ENCODE measurements around the gene VRK1. TPM values are rescaled to one million over a fixed set of nuclear protein-coding genes. Genes with fewer than 3 reads are reported as not detected.
"Not testable (repeated sequence)": the region's sequence is repeated elsewhere in the genome, so short reads cannot be mapped to it uniquely, and the experiment has no call there.

Gene VRK1
- total and polyA plus RNA-seq, 4 donors, result 1.8 to 50.4 (median 3.3) TPM

- no peak for TF ChIP-seq FOXA2 (IDR thresholded peaks at IDR 0.05)
- no peak for TF ChIP-seq YY1 (IDR thresholded peaks at IDR 0.05)
- TF ChIP-seq FOXA1 (IDR thresholded peaks at IDR 0.05), result no peak
- no peak for TF ChIP-seq RXRA (IDR thresholded peaks at IDR 0.05)
- no peak for TF ChIP-seq HNF4G (IDR thresholded peaks at IDR 0.05)
Measured at GRCh38 chr14:96762650-96763049, 34.5 kb upstream of the VRK1 start (continued).

DNA sequence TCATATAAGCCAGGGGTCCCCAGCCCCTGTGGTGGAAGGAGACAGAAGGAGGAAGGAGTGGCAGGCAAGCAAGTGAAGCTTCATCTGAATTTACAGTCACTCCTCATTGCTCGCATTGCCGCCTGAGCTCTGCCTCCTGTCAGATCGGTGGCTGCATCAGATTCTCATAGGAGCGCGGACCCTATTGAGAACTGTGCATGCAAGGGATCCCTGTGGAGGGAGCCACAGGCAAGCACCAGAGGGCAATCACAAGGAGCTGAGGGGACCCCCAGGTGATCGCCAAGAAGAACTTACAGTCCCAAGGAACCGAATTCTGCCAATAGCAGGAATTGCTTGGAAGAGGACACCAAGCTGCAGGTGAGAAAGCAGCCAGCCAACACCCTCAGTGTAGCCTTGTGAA, 33.2 kb upstream of the VRK1 start:
- Histone ChIP-seq H3K27ac (ENCODE audit: low read depth in 1 of 2, low read length in 2 of 2) (no peak overlapping the region), H3K9ac (ENCODE audit: low read depth in 1 of 2, low read length in 2 of 2) (no peak overlapping the region), H3K36me3 (ENCODE audit: control insufficient read depth in 4 of 4, insufficient read depth in 3 of 4, low read depth in 1 of 4, low read length in 3 of 4) (no peaks in the 10 kb centered on the region), H3K27me3 (ENCODE audit: control insufficient read depth in 4 of 4, insufficient read depth in 4 of 4, low read length in 3 of 4) (peaks cover 0 to 2% (median 0%) of the 10 kb centered on the region in 4 donors), H3K4me3 (ENCODE audit: low read depth in 1 of 3, low read length in 3 of 3) (no peak overlapping the region), H3K9me3 (ENCODE audit: control insufficient read depth in 4 of 4, low read length in 3 of 4) (no peaks in the 10 kb centered on the region), H3K4me1 (ENCODE audit: control insufficient read depth in 4 of 4, insufficient read depth in 4 of 4, low read length in 3 of 4) (peaks cover 0 to 2% (median 0%) of the 10 kb centered on the region in 4 donors)
- 84% methylated on average over 7 of the region's 7 CpGs for WGBS
- DNase-seq (ENCODE audit: low spot score), result no peak
- TF ChIP-seq YY1 (IDR thresholded peaks at IDR 0.05) (no peak), ATF3 (IDR thresholded peaks at IDR 0.05) (no peak), TAF1 (conservative IDR thresholded peaks at IDR 0.05) (no peak), CTCF (IDR thresholded peaks at IDR 0.05; ENCODE audit: low read depth, low read length, missing input control) (no peak), JUND (IDR thresholded peaks at IDR 0.05) (no peak), FOXA1 (IDR thresholded peaks at IDR 0.05) (no peak), GABPA (IDR thresholded peaks at IDR 0.05 in 1 of 2, conservative IDR thresholded peaks at IDR 0.05 in 1 of 2) (no peak)
- TF ChIP-seq, protein P1, sequence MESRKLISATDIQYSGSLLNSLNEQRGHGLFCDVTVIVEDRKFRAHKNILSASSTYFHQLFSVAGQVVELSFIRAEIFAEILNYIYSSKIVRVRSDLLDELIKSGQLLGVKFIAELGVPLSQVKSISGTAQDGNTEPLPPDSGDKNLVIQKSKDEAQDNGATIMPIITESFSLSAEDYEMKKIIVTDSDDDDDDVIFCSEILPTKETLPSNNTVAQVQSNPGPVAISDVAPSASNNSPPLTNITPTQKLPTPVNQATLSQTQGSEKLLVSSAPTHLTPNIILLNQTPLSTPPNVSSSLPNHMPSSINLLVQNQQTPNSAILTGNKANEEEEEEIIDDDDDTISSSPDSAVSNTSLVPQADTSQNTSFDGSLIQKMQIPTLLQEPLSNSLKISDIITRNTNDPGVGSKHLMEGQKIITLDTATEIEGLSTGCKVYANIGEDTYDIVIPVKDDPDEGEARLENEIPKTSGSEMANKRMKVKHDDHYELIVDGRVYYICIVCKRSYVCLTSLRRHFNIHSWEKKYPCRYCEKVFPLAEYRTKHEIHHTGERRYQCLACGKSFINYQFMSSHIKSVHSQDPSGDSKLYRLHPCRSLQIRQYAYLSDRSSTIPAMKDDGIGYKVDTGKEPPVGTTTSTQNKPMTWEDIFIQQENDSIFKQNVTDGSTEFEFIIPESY (IDR thresholded peaks at IDR 0.05), result no peak

GRCh38 chr14:96765205-96765604, 32.0 kb upstream of the VRK1 start:
- DNase-seq (ENCODE audit: low spot score); H3K27ac ChIP-seq (ENCODE audit: low read depth in 1 of 2, low read length in 2 of 2); H3K9ac ChIP-seq (ENCODE audit: low read depth in 1 of 2, low read length in 2 of 2); H3K27me3 ChIP-seq (ENCODE audit: control insufficient read depth in 4 of 4, insufficient read depth in 4 of 4, low read length in 3 of 4); H3K4me1 ChIP-seq (ENCODE audit: control insufficient read depth in 4 of 4, insufficient read depth in 4 of 4, low read length in 3 of 4); H3K4me3 ChIP-seq (ENCODE audit: low read depth in 1 of 3, low read length in 3 of 3); H3K9me3 ChIP-seq (ENCODE audit: control insufficient read depth in 4 of 4, low read length in 3 of 4); H3K36me3 ChIP-seq (ENCODE audit: control insufficient read depth in 4 of 4, insufficient read depth in 3 of 4, low read depth in 1 of 4, low read length in 3 of 4): not testable (repeated sequence)
- WGBS, result no CpG with 5 or more reads among the region's 1 CpG

GRCh38 chr14:96772929-96773328, 24.3 kb upstream of the VRK1 start:
- Histone ChIP-seq H3K27me3 (ENCODE audit: control insufficient read depth in 4 of 4, insufficient read depth in 4 of 4, low read length in 3 of 4) (peaks cover 0 to 6% (median 4%) of the 10 kb centered on the region in 4 donors), H3K36me3 (ENCODE audit: control insufficient read depth in 4 of 4, insufficient read depth in 3 of 4, low read depth in 1 of 4, low read length in 3 of 4) (no peaks in the 10 kb centered on the region), H3K9ac (ENCODE audit: low read depth in 1 of 2, low read length in 2 of 2) (no peak overlapping the region), H3K4me3 (ENCODE audit: low read depth in 1 of 3, low read length in 3 of 3) (no peak overlapping the region), H3K9me3 (ENCODE audit: control insufficient read depth in 4 of 4, low read length in 3 of 4) (peaks cover 0 to 3% (median 0%) of the 10 kb centered on the region in 4 donors), H3K4me1 (ENCODE audit: control insufficient read depth in 4 of 4, insufficient read depth in 4 of 4, low read length in 3 of 4) (no peaks in the 10 kb centered on the region), H3K27ac (ENCODE audit: low read depth in 1 of 2, low read length in 2 of 2) (no peak overlapping the region)
- no peak for DNase-seq (ENCODE audit: low spot score)
- WGBS, result 86% methylated on average over 5 of the region's 5 CpGs
- TF ChIP-seq HNF4A (conservative IDR thresholded peaks at IDR 0.05), result no peak
- no peak for TF ChIP-seq FOXA1 (IDR thresholded peaks at IDR 0.05)
- TF ChIP-seq RAD21 (IDR thresholded peaks at IDR 0.05), result no peak
- TF ChIP-seq GABPA (IDR thresholded peaks at IDR 0.05 in 1 of 2, conservative IDR thresholded peaks at IDR 0.05 in 1 of 2), result no peak
- TF ChIP-seq ATF3 (IDR thresholded peaks at IDR 0.05), result no peak
- no peak for TF ChIP-seq CTCF (IDR thresholded peaks at IDR 0.05; ENCODE audit: low read depth, low read length, missing input control)
- no peak for TF ChIP-seq SP1 (IDR thresholded peaks at IDR 0.05)
- TF ChIP-seq YY1 (IDR thresholded peaks at IDR 0.05), result no peak
- TF ChIP-seq, protein P2, sequence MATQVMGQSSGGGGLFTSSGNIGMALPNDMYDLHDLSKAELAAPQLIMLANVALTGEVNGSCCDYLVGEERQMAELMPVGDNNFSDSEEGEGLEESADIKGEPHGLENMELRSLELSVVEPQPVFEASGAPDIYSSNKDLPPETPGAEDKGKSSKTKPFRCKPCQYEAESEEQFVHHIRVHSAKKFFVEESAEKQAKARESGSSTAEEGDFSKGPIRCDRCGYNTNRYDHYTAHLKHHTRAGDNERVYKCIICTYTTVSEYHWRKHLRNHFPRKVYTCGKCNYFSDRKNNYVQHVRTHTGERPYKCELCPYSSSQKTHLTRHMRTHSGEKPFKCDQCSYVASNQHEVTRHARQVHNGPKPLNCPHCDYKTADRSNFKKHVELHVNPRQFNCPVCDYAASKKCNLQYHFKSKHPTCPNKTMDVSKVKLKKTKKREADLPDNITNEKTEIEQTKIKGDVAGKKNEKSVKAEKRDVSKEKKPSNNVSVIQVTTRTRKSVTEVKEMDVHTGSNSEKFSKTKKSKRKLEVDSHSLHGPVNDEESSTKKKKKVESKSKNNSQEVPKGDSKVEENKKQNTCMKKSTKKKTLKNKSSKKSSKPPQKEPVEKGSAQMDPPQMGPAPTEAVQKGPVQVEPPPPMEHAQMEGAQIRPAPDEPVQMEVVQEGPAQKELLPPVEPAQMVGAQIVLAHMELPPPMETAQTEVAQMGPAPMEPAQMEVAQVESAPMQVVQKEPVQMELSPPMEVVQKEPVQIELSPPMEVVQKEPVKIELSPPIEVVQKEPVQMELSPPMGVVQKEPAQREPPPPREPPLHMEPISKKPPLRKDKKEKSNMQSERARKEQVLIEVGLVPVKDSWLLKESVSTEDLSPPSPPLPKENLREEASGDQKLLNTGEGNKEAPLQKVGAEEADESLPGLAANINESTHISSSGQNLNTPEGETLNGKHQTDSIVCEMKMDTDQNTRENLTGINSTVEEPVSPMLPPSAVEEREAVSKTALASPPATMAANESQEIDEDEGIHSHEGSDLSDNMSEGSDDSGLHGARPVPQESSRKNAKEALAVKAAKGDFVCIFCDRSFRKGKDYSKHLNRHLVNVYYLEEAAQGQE (IDR thresholded peaks at IDR 0.05), result no peak
- no peak for TF ChIP-seq TAF1 (conservative IDR thresholded peaks at IDR 0.05)
- no peak for TF ChIP-seq HNF4G (IDR thresholded peaks at IDR 0.05)

All from liver (tissue), 9 donors.